ENCODE data around the gene EFHD2. TPM values are rescaled to one million over a fixed set of nuclear protein-coding genes. Genes with fewer than 3 reads are reported as not detected.

EFHD2 gene
- total RNA-seq, 1 donor from 2014 or later = 23.0 TPM

DNA sequence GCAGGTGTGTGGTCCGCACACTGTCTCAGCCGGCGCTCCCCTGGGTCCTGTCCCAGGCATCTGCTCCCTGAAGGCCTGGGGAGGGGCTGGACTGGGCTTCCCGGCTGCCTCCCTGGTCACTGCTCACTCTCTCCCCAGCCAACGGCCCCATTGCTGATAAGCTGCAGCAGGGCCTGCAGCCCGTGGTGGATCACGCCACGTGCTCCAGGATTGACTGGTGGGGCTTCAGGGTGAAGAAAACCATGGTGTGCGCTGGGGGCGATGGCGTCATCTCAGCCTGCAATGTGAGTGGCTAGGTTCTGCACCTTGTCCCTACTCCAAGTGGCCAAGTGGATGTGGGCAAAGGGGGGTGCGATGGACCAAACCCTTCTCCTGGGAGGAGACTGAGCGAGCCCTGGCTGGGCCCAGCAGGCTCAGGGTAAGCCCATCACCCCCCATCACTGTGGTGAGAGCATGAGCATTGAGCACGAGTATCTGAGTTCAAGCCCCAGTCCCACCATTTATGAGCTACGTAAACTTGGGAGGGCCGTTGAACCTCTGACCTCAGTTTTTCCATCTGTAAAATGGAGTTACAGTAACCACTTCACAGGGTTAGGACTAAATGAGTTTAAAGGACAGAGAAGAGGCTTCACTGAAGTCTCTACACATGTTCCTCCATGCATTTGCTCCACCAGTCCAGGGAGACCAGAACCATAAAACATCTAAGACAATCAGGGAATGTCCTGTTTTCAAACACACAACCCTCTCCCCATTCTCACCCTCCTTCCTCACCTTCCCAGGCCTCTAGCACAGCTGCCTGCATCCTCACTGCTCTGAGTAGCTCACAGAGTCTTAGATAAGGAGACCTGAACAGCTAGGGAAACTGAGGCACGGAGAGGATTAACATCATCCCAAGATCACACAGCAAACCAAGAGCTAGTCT, 35.0 kb downstream of the EFHD2 start:
- TF ChIP-seq, protein P1, sequence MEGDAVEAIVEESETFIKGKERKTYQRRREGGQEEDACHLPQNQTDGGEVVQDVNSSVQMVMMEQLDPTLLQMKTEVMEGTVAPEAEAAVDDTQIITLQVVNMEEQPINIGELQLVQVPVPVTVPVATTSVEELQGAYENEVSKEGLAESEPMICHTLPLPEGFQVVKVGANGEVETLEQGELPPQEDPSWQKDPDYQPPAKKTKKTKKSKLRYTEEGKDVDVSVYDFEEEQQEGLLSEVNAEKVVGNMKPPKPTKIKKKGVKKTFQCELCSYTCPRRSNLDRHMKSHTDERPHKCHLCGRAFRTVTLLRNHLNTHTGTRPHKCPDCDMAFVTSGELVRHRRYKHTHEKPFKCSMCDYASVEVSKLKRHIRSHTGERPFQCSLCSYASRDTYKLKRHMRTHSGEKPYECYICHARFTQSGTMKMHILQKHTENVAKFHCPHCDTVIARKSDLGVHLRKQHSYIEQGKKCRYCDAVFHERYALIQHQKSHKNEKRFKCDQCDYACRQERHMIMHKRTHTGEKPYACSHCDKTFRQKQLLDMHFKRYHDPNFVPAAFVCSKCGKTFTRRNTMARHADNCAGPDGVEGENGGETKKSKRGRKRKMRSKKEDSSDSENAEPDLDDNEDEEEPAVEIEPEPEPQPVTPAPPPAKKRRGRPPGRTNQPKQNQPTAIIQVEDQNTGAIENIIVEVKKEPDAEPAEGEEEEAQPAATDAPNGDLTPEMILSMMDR (conservative IDR thresholded peaks at IDR 0.05) = no peak
- Mint-ChIP-seq H3K4me1 (no peaks in the 10 kb centered on the region), H3K9me3 (no peaks in the 10 kb centered on the region), H3K27ac (ENCODE audit: unreplicated experiment) (no peak overlapping the region), H3K27me3 (ENCODE audit: low read depth) (no peaks in the 10 kb centered on the region), H3K4me3 (no peak overlapping the region), H3K36me3 (ENCODE audit: low read depth) (no peaks in the 10 kb centered on the region)
- DNase-seq (ENCODE audit: low read depth, low spot score) = no peak

DNA sequence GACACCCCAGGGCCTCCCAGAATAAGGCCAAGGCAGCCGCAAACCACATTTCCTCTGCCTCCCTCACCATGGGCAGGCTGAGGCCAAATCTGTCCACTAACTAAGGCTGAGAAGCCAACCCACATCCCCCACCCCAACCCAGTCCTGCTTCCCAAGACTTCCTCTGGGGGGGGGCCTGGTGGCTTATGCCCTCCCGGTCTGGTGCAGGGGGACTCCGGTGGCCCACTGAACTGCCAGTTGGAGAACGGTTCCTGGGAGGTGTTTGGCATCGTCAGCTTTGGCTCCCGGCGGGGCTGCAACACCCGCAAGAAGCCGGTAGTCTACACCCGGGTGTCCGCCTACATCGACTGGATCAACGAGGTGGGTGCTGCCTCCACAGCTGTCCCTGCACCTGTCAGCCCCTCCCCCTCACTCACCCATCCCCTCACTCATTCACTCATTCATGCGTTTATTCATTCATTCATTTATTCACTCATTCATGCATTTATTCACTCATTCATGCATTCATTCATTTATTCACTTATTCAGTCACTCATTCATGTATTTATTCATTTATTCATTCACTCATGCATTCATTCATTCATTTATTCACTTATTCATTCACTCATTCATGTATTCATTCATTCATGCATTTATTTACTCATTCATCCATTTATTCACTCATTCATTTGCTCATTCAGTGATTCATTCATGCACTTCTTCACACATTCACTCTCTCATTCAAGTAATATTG, 35.9 kb downstream of the EFHD2 start:
- no peak for DNase-seq (ENCODE audit: low read depth, low spot score)
- Mint-ChIP-seq H3K4me3 (no peak overlapping the region), H3K27me3 (ENCODE audit: low read depth) (no peaks in the 10 kb centered on the region), H3K4me1 (no peaks in the 10 kb centered on the region), H3K27ac (ENCODE audit: unreplicated experiment) (no peak overlapping the region), H3K9me3 (no peaks in the 10 kb centered on the region), H3K36me3 (ENCODE audit: low read depth) (no peaks in the 10 kb centered on the region)
- TF ChIP-seq, protein P1 (conservative IDR thresholded peaks at IDR 0.05) = no peak

DNA sequence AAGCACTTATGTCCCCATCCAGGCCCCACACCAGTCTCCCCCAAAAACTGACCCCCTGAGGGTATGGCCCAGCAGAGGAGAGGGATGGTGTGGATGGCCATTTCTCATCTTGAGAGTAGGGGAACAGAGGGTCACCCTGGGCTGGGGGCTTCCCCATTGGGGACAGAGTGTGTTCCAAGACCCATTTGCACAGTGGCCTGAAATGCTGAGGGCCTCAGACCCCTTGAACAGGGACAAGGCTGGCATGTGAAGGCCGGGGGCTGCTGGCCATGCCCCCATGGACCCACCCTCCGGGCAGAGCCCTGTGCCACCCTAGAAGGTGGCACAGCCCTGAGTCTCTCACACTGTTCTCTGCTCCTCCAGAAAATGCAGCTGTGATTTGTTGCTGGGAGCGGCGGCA, 36.5 kb downstream of the EFHD2 start:
- H3K36me3 Mint-ChIP-seq (ENCODE audit: low read depth) = no peaks in the 10 kb centered on the region
- DNase-seq (ENCODE audit: low read depth, low spot score) = no peak
- H3K27me3 Mint-ChIP-seq (ENCODE audit: low read depth) = no peaks in the 10 kb centered on the region
- H3K4me1 Mint-ChIP-seq = no peaks in the 10 kb centered on the region
- no peak overlapping the region for H3K27ac Mint-ChIP-seq (ENCODE audit: unreplicated experiment)
- TF ChIP-seq, protein P1 (conservative IDR thresholded peaks at IDR 0.05) = no peak
- no peaks in the 10 kb centered on the region for H3K9me3 Mint-ChIP-seq
- no peak overlapping the region for H3K4me3 Mint-ChIP-seq

DNA sequence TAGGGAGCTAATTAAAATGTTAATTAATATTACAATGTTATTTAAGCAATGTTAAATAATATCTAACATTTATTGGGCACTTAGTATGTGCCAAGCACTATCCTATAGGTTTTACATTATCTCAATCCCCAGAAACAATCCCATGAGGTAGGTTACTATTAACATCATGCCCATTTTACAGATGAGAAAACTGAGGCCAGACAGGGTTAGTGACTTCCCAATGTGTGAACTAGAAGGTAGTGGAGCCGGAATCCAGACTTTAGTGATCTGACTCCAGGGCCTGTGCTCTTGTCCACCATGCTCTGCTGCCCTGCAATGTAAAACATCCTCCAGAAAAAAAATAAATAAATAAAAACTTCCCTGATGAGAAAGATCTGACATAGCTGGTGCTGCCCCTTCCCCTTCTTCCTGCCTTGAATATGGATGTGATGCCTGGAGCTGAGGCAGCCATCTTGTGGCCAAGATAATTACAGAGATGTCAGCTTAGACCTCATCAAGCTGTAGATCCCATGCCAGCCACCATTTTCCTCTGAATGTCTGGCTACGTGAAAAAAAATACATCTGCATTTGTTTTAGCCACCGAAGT, 39.3 kb downstream of the EFHD2 start:
- Mint-ChIP-seq H3K27ac (ENCODE audit: unreplicated experiment) (no peak overlapping the region), H3K9me3 (no peaks in the 10 kb centered on the region), H3K4me3 (no peak overlapping the region), H3K27me3 (ENCODE audit: low read depth) (no peaks in the 10 kb centered on the region), H3K4me1 (no peaks in the 10 kb centered on the region), H3K36me3 (ENCODE audit: low read depth) (no peaks in the 10 kb centered on the region)
- DNase-seq (ENCODE audit: low read depth, low spot score) = no peak
- TF ChIP-seq, protein P1 (conservative IDR thresholded peaks at IDR 0.05) = no peak

DNA sequence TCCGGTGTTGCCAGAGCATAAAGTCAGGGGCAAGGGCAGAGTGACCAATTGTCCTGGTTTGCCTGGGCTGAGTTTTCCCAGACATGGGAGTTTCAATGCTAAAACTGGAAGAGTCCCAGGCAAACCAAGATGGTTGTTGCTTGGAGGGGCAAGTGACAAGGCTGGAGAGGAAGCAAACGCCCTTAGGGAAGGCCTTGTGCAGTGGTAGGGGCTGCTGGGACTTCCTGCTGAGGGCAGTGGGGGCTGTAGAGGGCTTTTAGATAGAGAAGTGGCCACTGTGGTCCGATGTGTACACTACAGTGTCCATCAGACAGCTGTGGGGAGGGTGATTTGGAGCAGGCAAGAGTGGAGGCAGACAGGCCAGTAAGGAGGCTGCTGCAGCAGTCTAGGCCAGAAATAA, 39.9 kb downstream of the EFHD2 start:
- H3K27ac Mint-ChIP-seq (ENCODE audit: unreplicated experiment) = no peak overlapping the region
- no peaks in the 10 kb centered on the region for H3K4me1 Mint-ChIP-seq
- no peaks in the 10 kb centered on the region for H3K36me3 Mint-ChIP-seq (ENCODE audit: low read depth)
- H3K27me3 Mint-ChIP-seq (ENCODE audit: low read depth) = no peaks in the 10 kb centered on the region
- H3K9me3 Mint-ChIP-seq = no peaks in the 10 kb centered on the region
- TF ChIP-seq, protein P1 (conservative IDR thresholded peaks at IDR 0.05) = no peak
- no peak overlapping the region for H3K4me3 Mint-ChIP-seq
- no peak for DNase-seq (ENCODE audit: low read depth, low spot score)
